GM19023 (cell line): ENCODE measurements around the gene PNCK.

Experiments used
- ATAC-seq: cut with Tn5 transposase; IDR thresholded peaks from one replicate; pipeline ENCODE4 v1.9.1; 2021; ENCODE audit warnings: mild to moderate bottlenecking, moderate library complexity; ENCODE audit not compliant: unreplicated experiment

PNCK gene

GRCh38 chrX:153631907-153632594, 41.6 kb downstream of the PNCK start:
- ATAC-seq, result no peak

DNA sequence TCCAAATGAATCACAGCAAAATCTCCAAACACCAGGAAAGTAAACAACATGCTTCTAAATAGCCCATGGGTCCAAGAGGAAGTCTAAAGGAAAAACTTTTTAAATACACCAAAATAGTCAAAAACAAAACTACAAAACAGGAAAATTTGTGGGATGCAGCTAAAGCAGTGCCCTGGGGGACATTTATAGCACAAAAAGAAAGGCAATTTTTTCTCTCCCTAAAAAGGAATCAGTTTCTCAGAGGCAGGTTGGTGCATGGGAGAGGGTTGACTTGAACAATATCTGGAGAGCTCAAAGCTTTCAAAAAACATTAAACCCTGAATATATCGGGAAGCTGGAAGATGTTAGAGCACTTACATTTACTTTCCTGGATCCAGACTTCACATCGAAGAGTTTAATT, 42.3 kb downstream of the PNCK start:
- no peak for ATAC-seq

GRCh38 chrX:153628665-153629064, 44.9 kb downstream of the PNCK start:
- no peak for ATAC-seq

GRCh38 chrX:153628129-153628528, 45.5 kb downstream of the PNCK start:
- ATAC-seq, result no peak

- no peak for ATAC-seq
Measured at GRCh38 chrX:153627675-153628111, 45.9 kb downstream of the PNCK start.

DNA sequence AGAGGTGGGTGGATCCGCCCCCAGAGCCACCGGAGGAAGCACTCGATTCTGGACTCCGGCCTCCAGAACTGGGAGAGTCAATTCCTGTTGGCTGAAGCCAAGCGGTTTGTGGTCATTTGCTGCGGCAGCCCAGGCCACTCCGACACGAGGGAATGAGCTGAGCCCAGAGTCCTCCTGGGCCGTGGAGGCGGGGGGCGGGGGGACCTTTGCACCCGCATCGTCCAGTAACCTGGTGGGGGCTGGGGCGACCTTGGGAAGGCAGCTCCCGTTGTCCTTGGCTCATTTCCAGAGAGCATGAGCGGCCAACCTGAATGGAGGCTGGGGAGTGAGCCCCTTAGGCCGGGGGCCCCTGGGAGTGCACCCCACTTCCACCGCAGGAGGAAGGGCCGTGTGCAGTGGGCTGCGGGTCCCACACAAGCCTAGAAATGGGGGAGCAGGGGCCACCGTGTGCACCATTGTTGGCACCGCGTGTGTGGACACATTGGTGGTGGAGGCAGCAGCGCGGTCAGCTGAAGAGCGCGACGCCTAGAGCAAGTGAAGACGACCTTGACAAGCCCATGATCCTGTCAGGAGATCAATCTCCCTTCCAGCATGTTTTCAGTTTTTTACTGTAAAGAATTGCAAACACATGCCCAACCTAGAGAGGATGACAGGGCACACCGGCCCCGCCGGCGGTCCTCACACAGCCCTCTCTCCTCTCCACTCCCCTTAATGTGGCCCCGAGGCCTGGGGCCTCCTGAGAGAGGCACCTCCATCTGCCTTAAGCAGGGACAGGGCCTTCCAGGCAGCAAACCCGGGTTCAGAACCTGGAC, 46.5 kb downstream of the PNCK start:
- ATAC-seq, result no peak

GRCh38 chrX:153626025-153626633, 47.5 kb downstream of the PNCK start:
- ATAC-seq, result no peak

GRCh38 chrX:153625271-153626024, 48.2 kb downstream of the PNCK start:
- no peak for ATAC-seq

- ATAC-seq, result no peak
Measured at GRCh38 chrX:153624196-153625091, 49.2 kb downstream of the PNCK start.

DNA sequence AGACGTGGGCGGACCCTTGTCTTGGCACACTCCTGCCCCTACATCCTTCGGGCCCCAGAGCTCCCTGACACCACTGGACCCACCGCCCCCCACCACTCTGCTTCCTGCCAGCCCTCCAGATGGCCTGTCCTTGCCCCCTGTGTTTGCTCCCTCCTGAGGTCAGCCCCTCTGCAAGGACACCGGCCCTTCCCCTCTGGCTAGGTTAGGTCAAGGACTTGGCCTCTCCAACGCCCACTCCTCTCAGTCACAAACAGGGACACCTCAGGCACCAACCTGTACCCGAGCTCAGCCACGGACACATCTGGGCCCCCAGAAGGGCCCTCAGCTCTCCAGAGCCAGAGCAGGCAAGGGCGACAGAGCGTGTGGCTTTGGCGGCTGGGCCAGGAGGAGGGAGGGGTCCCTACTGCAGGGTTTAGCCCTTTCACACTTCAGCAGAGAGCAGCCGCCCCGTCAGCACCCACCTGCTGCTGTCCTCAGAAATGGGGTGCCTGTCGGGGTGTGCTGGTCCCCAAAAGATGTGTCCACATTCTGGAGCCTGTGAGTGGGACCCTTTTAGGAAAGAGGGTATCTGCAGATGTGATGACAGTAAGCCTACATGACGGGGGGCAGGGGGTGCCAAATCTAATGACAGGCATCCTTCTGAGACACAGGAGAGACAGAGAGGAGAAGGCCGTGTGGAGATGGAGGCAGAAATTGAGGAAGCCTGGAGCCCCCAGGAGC, 50.1 kb downstream of the PNCK start:
- ATAC-seq, result no peak

DNA sequence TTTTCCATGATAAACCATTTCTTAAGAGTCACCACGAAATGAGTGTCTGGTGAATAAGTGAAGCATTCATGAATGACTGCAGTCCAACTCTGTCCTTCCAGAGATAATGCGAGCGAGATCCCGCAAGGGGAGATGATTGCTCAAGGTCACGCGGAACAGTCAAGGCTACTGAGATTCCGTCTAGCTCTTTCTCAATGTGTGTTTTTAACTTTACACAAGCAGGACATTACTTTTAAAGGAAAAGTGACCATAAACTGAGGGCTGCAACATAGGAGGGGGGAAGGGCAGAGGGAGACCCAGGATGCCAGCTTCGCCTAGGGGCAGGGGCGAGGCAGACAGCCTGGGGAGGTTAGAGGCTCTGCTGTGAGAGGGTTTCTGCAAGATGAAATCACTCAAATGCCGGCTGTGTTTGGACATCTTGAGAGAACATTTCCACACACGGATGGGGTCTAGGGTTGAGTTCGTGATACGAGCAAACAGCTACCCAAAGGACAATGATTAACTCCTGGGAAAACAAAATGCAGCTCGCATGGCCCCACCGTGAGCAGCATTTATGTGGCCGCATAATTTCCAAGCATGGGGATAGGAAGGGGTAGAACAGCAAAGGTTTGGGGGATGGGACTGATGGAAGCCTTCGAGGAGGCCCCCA, 50.8 kb downstream of the PNCK start:
- ATAC-seq, result no peak

- ATAC-seq, result no peak
Measured at GRCh38 chrX:153621949-153622598, 51.5 kb downstream of the PNCK start.

- ATAC-seq, result no peak
Measured at GRCh38 chrX:153620576-153620975, 53.0 kb downstream of the PNCK start.
